Mesothelial cell of epicardium (in vitro differentiated cells): Measurements from ENCODE around the gene VWCE. TPM values are rescaled to one million over a fixed set of nuclear protein-coding genes. Genes with fewer than 3 reads are reported as not detected.
A peak's percentile ranks its signal among the peaks of the same experiment; 100 is the strongest.

Experiments
- DNase-seq, 2 experiments: peaks; one replicate each; pipeline ENCODE4 v3.0.0; 2021; ENCODE audit warnings: low spot score in 2 of 2; ENCODE audit not compliant: unreplicated experiment in 2 of 2
- H3K27ac Mint-ChIP-seq: 2 replicates; pipeline ENCODE4 v1.8.0; 2021; ENCODE audit warnings: mixed read lengths
- H3K27me3 Mint-ChIP-seq: 2 replicates; pipeline ENCODE4 v1.8.0; 2021; ENCODE audit warnings: low read depth, mixed read lengths
- H3K36me3 Mint-ChIP-seq: 2 replicates; pipeline ENCODE4 v1.8.0; 2021; ENCODE audit warnings: mixed read lengths
- H3K4me1 Mint-ChIP-seq: 2 replicates; pipeline ENCODE4 v1.8.0; 2021; ENCODE audit warnings: mixed read lengths
- H3K4me3 Mint-ChIP-seq: 2 replicates; pipeline ENCODE4 v1.8.0; 2021; ENCODE audit warnings: mild to moderate bottlenecking, moderate library complexity, mixed read lengths
- H3K9me3 Mint-ChIP-seq: 2 replicates; pipeline ENCODE4 v1.8.0; 2021; ENCODE audit warnings: mixed read lengths
- CTCF ChIP-seq: fragments of 200-600 bp; sonication (generic); IDR thresholded peaks from one replicate; pipeline ENCODE4 v1.5.0; 2021; ENCODE audit warnings: antibody characterized with exemption; ENCODE audit not compliant: unreplicated experiment
- total RNA-seq: library from RNA; stranded (reverse); gene quantifications from 3 replicates; pipeline ENCODE4 v1.2.1, GENCODE V29; 2021

The VWCE gene
- total RNA-seq, 1 donor from 2014 or later: 8.7 TPM

GRCh38 chr11:61331651-61332050 lies 36.5 kb upstream of the VWCE start:
- Mint-ChIP-seq H3K4me1 (peaks cover 47% of the 10 kb centered on the region), H3K27me3 (no peaks in the 10 kb centered on the region), H3K36me3 (peaks cover 14% of the 10 kb centered on the region), H3K4me3 (peak overlapping the region; percentile 89), H3K9me3 (no peaks in the 10 kb centered on the region), H3K27ac (peak overlapping the region; percentile 96)
- TF ChIP-seq CTCF: no peak
- no peak for DNase-seq

- Mint-ChIP-seq H3K9me3 (no peaks in the 10 kb centered on the region), H3K4me1 (peaks cover 45% of the 10 kb centered on the region), H3K27me3 (no peaks in the 10 kb centered on the region), H3K36me3 (peaks cover 22% of the 10 kb centered on the region), H3K27ac (no peak overlapping the region), H3K4me3 (no peak overlapping the region)
- TF ChIP-seq CTCF: no peak
- no peak for DNase-seq
Measured at GRCh38 chr11:61329871-61330270, 34.8 kb upstream of the VWCE start.

GRCh38 chr11:61328351-61328750 lies 33.2 kb upstream of the VWCE start:
- H3K27me3 Mint-ChIP-seq: no peaks in the 10 kb centered on the region

GRCh38 chr11:61327669-61328071 lies 32.6 kb upstream of the VWCE start:
- no peak overlapping the region for H3K4me3 Mint-ChIP-seq
- TF ChIP-seq CTCF: no peak
- H3K9me3 Mint-ChIP-seq: no peaks in the 10 kb centered on the region
- DNase-seq: no peak
- H3K4me1 Mint-ChIP-seq: peaks cover 36% of the 10 kb centered on the region
- H3K27me3 Mint-ChIP-seq: no peaks in the 10 kb centered on the region
- H3K27ac Mint-ChIP-seq: no peak overlapping the region
- H3K36me3 Mint-ChIP-seq: peaks cover 35% of the 10 kb centered on the region

More at GRCh38 chr11:61328351-61328750, 33.2 kb upstream of the VWCE start:
- peaks cover 30% of the 10 kb centered on the region for H3K36me3 Mint-ChIP-seq
- DNase-seq: no peak
- peaks cover 37% of the 10 kb centered on the region for H3K4me1 Mint-ChIP-seq
- no peak overlapping the region for H3K27ac Mint-ChIP-seq
- no peak overlapping the region for H3K4me3 Mint-ChIP-seq
- TF ChIP-seq CTCF: no peak
- H3K9me3 Mint-ChIP-seq: no peaks in the 10 kb centered on the region

- peak overlapping the region; percentile 88 for H3K27ac Mint-ChIP-seq
- H3K9me3 Mint-ChIP-seq: no peaks in the 10 kb centered on the region
- DNase-seq: no peak
- peaks cover 45% of the 10 kb centered on the region for H3K36me3 Mint-ChIP-seq
- no peak overlapping the region for H3K4me3 Mint-ChIP-seq
- peaks cover 19% of the 10 kb centered on the region for H3K4me1 Mint-ChIP-seq
- H3K27me3 Mint-ChIP-seq: no peaks in the 10 kb centered on the region
- no peak for TF ChIP-seq CTCF
Measured at GRCh38 chr11:61325649-61326414, 30.7 kb upstream of the VWCE start.
